Adipose tissue (tissue), 3 donors: ENCODE data around the gene BTBD7. TPM values are rescaled to one million over a fixed set of nuclear protein-coding genes. Genes with fewer than 3 reads are reported as not detected.
"Not testable (repeated sequence)": the region's sequence is repeated elsewhere in the genome, so short reads cannot be mapped to it uniquely, and the experiment has no call there.

Source experiments
- H3K27ac ChIP-seq: one replicate; pipeline ENCODE4 v1.5.1; 2013; ENCODE audit warnings: low read depth, low read length
- WGBS, 3 donors: extraction: QIAGEN DNeasy Blood & Tissue Kit; methylation state at CpG; one replicate each; pipeline ENCODE4 v1.1.7; 2013; 5-methylcytosine and 5-hydroxymethylcytosine counted together
- polyA plus RNA-seq, 3 donors: library from polyadenylated mRNA; stranded (reverse); fragments of 200-250 nt; gene quantifications; one replicate each; pipeline ENCODE4 v1.2.3, GENCODE V29; 2013
- donor health status: healthy with polysubstance abuse.
- donor health status: Bipolar disorder and iron deficiency.
- donor health status: healthy.

BTBD7 gene, protein sequence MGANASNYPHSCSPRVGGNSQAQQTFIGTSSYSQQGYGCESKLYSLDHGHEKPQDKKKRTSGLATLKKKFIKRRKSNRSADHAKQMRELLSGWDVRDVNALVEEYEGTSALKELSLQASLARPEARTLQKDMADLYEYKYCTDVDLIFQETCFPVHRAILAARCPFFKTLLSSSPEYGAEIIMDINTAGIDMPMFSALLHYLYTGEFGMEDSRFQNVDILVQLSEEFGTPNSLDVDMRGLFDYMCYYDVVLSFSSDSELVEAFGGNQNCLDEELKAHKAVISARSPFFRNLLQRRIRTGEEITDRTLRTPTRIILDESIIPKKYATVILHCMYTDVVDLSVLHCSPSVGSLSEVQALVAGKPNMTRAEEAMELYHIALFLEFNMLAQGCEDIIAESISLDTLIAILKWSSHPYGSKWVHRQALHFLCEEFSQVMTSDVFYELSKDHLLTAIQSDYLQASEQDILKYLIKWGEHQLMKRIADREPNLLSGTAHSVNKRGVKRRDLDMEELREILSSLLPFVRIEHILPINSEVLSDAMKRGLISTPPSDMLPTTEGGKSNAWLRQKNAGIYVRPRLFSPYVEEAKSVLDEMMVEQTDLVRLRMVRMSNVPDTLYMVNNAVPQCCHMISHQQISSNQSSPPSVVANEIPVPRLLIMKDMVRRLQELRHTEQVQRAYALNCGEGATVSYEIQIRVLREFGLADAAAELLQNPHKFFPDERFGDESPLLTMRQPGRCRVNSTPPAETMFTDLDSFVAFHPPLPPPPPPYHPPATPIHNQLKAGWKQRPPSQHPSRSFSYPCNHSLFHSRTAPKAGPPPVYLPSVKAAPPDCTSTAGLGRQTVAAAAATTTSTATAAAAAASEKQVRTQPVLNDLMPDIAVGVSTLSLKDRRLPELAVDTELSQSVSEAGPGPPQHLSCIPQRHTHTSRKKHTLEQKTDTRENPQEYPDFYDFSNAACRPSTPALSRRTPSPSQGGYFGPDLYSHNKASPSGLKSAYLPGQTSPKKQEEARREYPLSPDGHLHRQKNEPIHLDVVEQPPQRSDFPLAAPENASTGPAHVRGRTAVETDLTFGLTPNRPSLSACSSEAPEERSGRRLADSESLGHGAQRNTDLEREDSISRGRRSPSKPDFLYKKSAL
- polyA plus RNA-seq = 10 to 100 TPM in 1 of 3 donors, 1 to 10 TPM in 2; 4.4 to 10.0 (median 7.9) TPM

DNA sequence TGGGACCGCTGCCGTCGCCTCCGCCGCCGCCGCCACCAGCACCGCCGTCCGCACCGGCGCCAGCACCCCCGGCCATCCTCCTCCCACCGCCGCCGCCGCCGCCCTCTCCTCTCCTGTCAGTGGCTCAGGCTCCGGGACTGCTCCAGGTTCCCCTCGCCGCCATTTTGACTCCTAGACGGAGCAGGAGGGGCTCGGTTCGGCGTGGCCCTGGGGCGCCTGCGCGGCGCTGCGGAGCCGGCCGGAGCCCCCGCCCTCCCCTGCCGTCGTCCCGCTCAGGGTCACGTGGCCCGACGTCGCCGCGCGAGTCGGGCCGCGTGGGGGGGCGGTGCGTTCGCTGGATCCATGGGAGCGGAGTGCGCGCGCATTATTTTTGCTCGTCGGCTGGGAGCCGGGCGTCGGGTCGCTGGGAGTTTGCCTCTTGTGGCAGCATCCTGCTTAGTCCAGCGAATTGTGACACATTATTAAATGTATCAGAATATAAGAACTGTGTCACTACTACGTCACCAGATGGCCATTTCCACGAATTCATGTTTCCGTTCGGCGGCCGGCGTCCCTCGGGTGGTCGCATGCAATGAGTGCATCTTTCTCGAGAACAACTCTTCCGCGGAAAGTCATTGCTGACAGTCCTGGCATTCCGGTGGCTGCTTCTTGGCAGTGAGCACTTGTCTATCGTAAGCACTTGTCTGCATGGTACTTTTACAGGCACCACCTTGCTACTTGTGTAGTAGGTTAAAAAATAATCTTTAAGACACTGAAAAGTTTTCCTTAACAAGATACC, at the start of gene BTBD7:
Gene BTBD7, minus strand, starts transcription at position 184 of the 778 bp plus-strand sequence. CDS start 36,985 bp downstream, outside the sequence.
- 0% methylated on average over 70 to 74 of the region's 74 CpGs for WGBS, 3 donors

DNA sequence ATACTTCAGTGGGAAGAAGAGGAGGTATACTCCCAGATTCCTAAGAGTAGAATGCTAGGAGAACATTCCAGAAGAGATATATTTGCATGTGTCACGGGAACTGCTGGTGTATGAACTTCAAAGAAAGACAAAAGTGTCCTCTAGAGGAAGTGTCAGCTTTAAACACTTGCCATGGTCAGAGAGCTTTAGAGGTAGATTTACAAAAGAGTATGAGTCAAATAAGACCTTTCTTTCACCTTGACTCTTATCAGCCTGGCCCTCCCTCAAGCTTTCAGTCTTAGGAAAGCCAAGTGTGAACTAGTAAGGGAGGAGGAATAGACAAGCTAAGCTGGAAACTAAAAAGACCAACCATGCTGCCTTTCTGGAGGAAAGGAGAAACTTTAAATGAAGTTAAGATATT, 48.8 kb upstream of the BTBD7 start:
- no peak overlapping the region for H3K27ac ChIP-seq
- 32 to 64% (median 38%) methylated on average over 1 of the region's 1 CpG for WGBS, 3 donors

More for the DNA sequence above, at the start of gene BTBD7:
- peak within 1 kb of the TSS; percentile 83 for H3K27ac ChIP-seq

DNA sequence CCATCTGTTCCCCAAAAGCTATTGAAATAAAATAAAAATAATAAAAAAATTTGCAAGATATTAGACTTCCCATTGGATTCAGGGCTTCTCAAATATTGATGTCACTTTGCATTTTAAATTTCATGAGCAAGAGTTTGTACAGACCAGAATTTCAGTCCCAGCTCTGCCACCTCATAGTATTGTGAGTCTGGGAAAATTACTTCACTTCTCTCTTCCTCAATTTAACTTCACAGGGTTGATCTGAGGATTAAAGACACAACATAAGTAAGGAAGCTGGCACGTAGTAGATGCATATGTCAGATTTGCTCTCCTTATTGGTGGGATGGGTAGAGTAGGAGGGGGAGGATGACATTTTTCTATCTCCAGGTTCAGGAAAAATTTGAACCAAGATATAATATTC, 47.0 kb upstream of the BTBD7 start:
- 32 to 67% (median 56%) methylated on average over 1 of the region's 1 CpG for WGBS, 3 donors
- no peak overlapping the region for H3K27ac ChIP-seq

DNA sequence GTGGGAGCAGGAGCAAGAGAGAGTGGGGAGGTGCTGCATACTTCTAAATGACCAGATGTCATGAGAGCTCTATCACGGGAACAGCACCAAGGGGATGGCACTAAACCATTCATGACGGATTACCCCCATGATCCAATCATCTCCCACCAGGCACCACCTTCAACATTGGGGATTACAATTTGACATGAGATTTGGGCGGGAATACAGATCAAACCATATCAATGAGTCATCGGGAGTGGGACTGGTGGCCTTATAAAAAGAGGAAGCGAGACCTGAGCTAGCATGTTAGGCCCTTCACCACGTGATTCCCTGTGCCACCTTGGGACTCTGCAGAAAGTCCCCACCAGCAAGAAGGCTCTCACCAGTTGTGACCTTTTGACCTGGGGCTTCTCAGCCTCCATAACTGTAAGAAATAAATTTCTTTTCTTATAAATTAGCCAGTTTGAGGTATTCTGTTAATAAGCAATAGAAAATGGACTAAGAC, 42.9 kb upstream of the BTBD7 start:
- 73 to 89% (median 78%) methylated on average over 6 of the region's 6 CpGs for WGBS, 3 donors
- H3K27ac ChIP-seq = no peak overlapping the region

DNA sequence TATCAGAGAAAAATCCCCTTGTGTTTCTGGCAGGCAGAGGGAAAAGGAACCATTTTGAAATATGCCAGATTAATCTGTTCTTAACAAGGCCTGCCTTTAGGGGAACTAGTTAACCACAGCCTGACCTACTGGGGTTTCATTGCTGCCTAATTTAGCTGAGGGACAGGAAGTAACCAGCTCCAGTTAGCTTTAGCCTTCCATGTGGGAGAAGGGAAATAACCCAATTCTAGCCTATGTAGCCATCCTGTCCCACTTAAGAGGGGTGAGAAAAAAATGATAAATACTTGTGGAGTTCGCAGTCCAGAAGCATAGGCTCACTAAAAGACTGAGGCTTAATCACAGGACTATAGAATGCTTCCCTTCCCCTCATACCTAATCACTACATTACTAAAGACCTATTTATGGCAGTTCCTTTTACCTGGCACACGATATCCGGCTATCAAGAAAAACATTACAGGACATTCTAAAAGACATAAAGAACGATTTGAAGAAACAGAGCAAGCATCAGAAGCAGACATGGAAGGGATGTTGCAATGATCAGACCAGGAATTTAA, 37.0 kb upstream of the BTBD7 start:
- 58 to 85% (median 64%) methylated on average over 4 of the region's 4 CpGs for WGBS, 3 donors
- H3K27ac ChIP-seq = no peak overlapping the region

DNA sequence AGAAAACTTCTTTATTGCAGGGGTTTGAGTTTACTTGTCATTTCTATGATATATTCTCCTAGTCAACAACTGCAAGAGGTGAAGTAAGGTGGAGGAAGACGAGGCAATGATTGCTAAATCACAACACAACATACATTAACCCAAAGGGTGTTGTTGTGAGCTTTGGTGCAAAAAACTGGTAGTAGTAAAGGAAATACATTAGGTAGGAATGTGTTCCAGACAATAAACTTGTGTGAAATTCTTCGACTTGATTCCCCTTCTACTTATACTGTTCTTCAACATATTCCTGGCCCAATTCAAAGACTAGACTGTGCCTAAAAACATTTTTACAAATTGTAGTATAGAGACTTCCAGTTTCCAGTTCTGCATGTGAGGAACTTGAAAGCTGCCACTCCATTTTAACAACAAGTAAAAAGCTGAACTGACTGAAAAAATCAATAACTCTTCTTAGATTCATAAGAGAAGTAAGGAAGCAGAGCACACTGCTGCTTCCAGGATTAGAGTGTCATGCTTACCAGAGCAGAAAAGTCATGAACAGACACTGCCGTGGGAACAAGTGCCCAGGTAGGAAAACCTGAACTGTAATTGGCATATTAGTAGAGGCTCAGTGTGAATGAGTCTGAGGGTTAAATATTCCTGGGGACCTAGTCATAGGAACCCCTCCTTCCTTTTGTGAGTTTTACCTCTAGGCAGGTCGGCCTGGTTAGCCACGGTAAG, 36.3 kb upstream of the BTBD7 start:
- WGBS, 3 donors = 57 to 63% (median 62%) methylated on average over 5 of the region's 5 CpGs
- no peak overlapping the region for H3K27ac ChIP-seq

DNA sequence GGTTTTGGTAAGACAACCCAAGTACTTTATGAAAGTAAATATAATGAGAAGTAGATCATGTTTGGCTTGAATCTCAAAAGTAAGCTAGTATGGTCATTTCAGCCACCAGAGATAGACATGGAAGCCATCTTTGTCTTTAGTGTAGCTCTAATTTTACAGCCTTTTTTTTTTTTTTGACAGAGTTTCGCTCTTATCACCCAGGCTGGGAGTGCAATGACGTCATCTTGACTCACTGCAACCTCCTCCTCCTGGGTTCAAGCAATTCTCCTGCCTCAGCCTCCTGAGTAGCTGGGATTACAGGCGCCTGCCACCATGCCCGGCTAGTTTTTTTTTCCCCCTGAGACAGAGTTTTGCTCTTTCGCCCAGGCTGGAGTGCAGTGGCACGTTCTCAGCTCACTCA, 22.0 kb upstream of the BTBD7 start:
- 82 to 90% (median 88%) methylated on average over 6 of the region's 6 CpGs for WGBS, 3 donors
- not testable (repeated sequence) for H3K27ac ChIP-seq

DNA sequence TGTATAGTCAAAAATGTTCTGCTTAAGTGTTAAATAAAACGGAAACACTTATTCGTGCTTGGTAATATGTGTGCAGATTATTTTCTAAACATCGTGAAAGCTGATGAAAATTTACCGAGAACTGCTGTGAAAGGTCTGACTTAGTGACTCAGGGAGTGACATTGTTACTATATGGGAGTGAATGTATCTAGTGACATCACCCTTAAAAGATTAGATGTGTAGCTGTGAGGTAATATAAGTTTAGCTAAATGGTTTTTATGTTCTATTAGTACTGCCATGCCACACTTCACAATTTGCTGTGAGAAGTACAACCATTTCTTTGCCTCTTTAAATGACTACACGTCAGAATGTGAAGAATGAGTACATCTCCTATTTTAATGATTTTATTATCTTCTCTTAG, 15.5 kb upstream of the BTBD7 start:
- 90 to 92% (median 90%) methylated on average over 5 of the region's 5 CpGs for WGBS, 3 donors
- H3K27ac ChIP-seq = no peak overlapping the region

DNA sequence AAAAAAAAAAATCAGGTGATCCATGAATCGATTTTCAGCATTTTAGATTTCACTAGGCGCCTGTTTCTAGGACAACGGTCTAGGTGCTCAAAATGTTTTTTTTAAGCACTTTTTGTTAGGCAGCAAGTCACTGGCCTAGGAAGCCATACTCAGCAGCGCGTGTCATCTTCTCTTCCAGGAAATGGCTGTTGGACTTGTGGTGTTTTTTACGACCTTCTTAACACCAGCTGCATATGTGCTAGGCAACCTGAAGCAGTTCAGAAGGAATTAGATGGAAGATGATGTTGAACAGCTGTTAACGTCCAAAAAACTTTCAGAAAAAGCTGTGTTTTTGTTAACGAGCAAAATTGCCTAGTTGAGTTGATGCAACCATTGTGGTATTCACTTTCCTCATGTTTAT, 15.0 kb upstream of the BTBD7 start:
- 81 to 88% (median 85%) methylated on average over 8 of the region's 8 CpGs for WGBS, 3 donors
- H3K27ac ChIP-seq = no peak overlapping the region

DNA sequence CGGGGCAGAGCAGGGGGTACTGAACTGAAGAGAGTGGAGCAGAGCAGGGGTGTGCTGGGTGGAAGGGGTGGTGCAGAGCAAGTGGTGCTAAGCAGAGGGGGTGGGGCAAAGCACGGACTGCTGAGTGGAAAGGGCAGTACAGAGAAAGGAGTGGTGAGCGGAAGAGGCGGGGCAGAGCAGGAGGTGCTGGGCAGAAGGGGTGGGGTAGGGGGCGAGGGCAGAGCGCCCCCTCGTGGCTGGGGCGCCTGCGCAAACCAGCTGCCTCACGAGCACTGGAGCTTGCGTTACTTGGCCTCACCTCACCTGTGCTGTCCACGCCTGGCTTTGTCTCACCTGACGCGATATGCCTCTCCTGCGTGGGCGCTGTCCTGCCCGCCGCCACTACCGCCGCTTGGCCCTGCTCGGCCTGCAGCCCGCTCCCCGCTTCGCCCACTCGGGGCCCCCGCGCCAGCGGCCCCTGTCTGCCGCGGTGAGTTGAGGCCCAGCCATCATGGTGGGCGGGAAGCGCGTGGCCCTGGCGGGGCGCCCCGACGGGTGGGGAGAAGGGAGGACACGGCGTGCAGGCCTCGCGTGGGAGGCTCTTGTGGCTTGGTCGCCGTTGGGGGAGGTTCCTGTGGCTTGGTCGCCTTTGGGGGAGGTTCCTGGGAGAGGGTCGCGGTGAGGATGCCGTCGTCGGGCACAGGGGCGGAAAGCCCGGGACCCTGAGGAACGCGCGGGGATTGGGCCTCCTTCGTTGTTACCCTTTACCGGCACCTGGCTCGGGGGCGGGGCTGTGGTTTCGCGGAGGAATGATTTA, 14.3 kb upstream of the BTBD7 start, which contains the start of gene COX8C:
Gene COX8C, plus strand, starts transcription at position 257 of the 796 bp plus-strand sequence. Its CDS starts 87 bp downstream, at position 344.
- no peak within 1 kb of the TSS for H3K27ac ChIP-seq
- WGBS, 3 donors = 96 to 98% (median 97%) methylated on average over 40 to 60 of the region's 60 CpGs

DNA sequence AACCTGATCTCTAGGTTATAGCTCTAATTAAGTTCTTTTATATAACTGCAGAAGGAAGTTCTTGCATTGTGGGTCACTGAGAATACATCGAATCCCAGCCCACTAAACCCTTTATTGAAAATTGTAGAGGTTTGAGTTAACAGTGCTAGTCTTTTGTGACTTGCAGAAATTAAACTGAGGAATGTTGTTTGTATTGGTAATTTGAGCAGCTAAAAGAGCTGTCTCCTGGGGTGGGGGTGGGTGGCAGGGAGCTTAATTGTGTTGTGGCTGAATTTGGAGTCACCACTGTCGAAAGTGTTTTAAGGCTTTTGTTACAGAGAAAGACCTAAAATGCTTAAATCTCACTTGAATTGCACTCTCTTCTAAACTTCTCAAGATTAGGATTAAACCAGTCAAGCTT, 11.0 kb upstream of the BTBD7 start:
- no peak overlapping the region for H3K27ac ChIP-seq
- WGBS, 3 donors = 70 to 78% (median 77%) methylated on average over 2 of the region's 2 CpGs

DNA sequence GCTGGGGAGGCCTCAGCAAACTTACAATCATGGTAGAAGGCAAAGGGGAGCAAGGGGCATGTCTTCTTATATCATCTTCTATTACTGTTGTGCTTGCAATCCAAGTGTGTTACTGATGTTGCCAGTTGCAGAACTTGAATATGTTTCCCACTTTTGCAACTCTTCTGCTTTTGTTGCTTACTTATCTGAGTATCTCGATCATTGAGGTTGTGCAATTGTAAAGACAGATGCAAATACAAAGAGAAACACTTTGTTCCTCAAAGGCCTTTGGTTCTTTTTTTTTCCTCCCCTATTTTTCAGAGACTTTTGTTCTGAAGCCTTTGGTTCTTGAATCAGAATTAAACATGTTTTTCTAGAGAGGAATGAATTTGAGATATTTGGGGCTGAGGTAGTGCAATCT, 10.4 kb upstream of the BTBD7 start:
- WGBS, 3 donors = 43 to 65% (median 49%) methylated on average over 1 of the region's 1 CpG
- H3K27ac ChIP-seq = no peak overlapping the region

DNA sequence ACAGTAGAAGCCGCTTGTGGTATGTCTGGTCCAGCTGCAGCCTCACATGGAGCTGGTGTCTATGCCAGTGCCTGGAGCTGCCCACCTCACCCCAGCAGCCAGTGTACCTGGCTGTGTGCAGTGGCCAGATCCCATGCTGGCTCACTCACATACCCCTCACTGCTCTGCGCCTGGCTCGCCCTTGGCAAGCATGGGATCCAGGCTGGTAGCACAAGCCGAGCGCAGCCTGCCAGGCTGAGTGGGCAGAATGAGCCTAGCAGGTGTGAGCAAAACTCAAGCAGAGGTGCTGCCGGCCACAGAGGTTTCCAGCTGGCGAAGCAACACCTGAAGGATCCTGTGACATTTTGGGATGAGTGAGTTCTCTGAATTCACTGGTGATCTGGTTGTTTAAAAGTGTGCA, 5.0 kb upstream of the BTBD7 start:
- 98 to 99% (median 98%) methylated on average over 7 of the region's 7 CpGs for WGBS, 3 donors

DNA sequence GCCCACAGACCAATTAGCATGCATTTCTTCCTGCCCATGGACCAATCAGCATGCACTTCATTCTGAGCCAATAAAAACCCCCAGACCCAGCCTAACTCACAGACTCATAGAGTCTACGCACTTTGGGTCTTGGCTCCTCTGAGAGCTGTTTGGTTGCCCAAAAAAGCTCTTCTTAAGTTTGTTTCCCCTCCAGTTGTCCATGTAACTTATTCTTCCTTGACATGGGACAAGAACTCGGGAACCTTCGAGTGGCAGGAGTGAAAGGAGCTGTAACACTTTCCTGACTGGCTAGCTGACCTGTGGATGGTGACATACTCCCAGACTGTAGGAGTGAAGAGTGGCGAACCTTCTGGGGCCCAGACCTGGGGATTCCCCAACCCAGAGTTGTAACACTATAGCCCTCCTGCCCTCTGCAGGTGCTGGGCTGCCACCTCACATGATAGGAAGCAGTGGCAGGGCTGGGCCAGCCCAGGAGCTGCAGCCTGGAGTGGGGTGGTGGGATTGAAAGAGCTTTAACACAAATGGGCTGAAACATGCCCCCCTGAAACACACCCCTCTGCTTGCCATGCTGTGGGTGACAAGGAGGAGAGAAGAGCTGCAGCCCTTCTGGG, 4.4 kb upstream of the BTBD7 start:
- WGBS, 3 donors = 96 to 99% (median 98%) methylated on average over 4 of the region's 4 CpGs
- H3K27ac ChIP-seq = no peak overlapping the region

More for the DNA sequence above, 5.0 kb upstream of the BTBD7 start:
- H3K27ac ChIP-seq = no peak overlapping the region

DNA sequence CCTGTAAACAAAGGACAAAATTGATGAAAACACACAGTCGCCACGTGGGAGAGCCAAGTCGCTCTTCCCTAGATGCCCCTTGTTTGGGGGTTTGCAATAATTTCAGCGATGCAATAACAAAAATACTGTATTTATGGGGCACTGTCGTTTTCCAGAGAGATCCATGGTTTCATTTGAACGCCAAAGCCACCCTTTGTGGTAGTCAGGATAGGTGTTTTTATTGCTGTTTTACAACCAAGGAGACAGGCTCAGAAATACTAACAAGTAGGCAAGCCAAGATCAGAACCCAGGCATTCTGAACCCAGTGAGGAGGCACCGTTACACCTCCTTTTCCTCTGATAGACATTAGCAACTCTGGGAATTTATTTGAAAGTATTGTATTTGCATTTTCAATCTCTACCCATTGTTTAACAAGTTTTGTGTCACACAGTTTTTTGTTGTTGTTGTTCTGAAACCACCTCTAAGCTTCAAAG, 831 bp upstream of the BTBD7 start:
- WGBS, 3 donors = 4 to 7% (median 7%) methylated on average over 7 of the region's 7 CpGs
- no peak overlapping the region for H3K27ac ChIP-seq

DNA sequence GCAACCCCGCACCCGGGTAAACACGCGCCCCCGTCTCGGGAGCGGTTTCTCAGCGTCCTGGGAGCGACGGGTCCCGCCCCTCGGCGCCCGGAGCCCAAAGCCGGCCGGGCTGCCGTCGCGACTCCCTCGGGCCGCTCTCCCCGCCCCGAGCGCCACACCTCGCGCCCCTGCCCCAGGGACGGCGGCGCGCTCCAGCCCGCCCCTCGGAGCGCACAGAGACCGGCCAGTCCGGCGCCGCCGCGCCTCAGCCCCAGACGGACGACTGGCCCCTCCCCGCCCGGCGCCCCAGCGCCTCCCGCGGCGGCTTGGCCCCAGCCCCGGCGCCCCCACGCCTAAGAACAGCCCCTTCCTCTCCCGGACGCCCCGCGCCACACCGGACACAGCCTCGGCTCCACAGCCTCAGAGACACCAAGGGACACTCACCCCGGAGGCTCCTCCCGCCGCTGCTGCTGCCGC, 411 bp downstream of the BTBD7 start:
- WGBS, 3 donors = 0 to 1% (median 1%) methylated on average over 38 to 61 of the region's 61 CpGs
- H3K27ac ChIP-seq = peak overlapping the region; percentile 83
